GM18526 (cell line): ENCODE results near the gene PPARGC1A.

Experiments used
- POLR2A ChIP-seq: IDR thresholded peaks from 3 replicates; pipeline ENCODE4 v1.6.1; 2011; ENCODE audit not compliant: insufficient read length; ENCODE audit errors: extremely low read depth

PPARGC1A gene

GRCh38 chr4:23877758-23878229 lies 12.1 kb downstream of the PPARGC1A start:
- no peak for TF ChIP-seq POLR2A

- no peak for TF ChIP-seq POLR2A
Measured at GRCh38 chr4:23876418-23877089, 13.3 kb downstream of the PPARGC1A start.

- no peak for TF ChIP-seq POLR2A
Measured at GRCh38 chr4:23875317-23875716, 14.5 kb downstream of the PPARGC1A start.

- no peak for TF ChIP-seq POLR2A
Measured at GRCh38 chr4:23874536-23874901, 15.3 kb downstream of the PPARGC1A start.

GRCh38 chr4:23873717-23874535 lies 15.9 kb downstream of the PPARGC1A start:
- no peak for TF ChIP-seq POLR2A

GRCh38 chr4:23871426-23871825 lies 18.4 kb downstream of the PPARGC1A start:
- no peak for TF ChIP-seq POLR2A

GRCh38 chr4:23866450-23867075 lies 23.3 kb downstream of the PPARGC1A start:
- TF ChIP-seq POLR2A = no peak

GRCh38 chr4:23861897-23862296 lies 27.9 kb downstream of the PPARGC1A start:
- TF ChIP-seq POLR2A = no peak

GRCh38 chr4:23860919-23861318 lies 28.9 kb downstream of the PPARGC1A start:
- TF ChIP-seq POLR2A = no peak

GRCh38 chr4:23857367-23857959 lies 32.4 kb downstream of the PPARGC1A start:
- no peak for TF ChIP-seq POLR2A

- no peak for TF ChIP-seq POLR2A
Measured at GRCh38 chr4:23856630-23857029, 33.2 kb downstream of the PPARGC1A start.

- no peak for TF ChIP-seq POLR2A
Measured at GRCh38 chr4:23855912-23856605, 33.8 kb downstream of the PPARGC1A start.

- TF ChIP-seq POLR2A = no peak
Measured at GRCh38 chr4:23853986-23854660, 35.7 kb downstream of the PPARGC1A start.

- TF ChIP-seq POLR2A = no peak
Measured at GRCh38 chr4:23851464-23851863, 38.4 kb downstream of the PPARGC1A start.
